H1 (cell line): ENCODE data around the gene BCAS2. TPM values are rescaled to one million over a fixed set of nuclear protein-coding genes. Genes with fewer than 3 reads are reported as not detected.

Experiments used
- CTCF ChIA-PET: fragments of 300-600 bp; sonication (Branson Sonifier 250); formaldehyde crosslinking; loops from one replicate; lab custom pipeline; 2021; ENCODE audit not compliant: partially characterized antibody; lab: Charles Lee
- POLR2A ChIA-PET: fragments of 300-600 bp; sonication (Branson Sonifier 250); formaldehyde crosslinking; loops from one replicate; lab custom pipeline; 2021; ENCODE audit warnings: inconsistent platforms; ENCODE audit not compliant: partially characterized antibody; lab: Charles Lee
- DNase-seq, 2 experiments: peaks; one replicate each; pipeline versions ENCODE4 v3.0.0 to v3.0.0-alpha.2; 2010 to 2022; ENCODE audit warnings: low spot score in 2 of 2, low read depth in 1 of 2, mixed read lengths in 1 of 2
- FAIRE-seq: peaks from 2 replicates; lab custom pipeline; 2011; peaks lifted over from hg19 to GRCh38; lab: Jason Lieb, UNC
- H2AFZ ChIP-seq: 2 replicates; pipeline ENCODE4 v1.8.1; 2012; ENCODE audit warnings: low read length, inconsistent platforms
- H2AK5ac ChIP-seq: 2 replicates; pipeline ENCODE4 v1.6.1; 2013; ENCODE audit warnings: low read depth, low read length
- H2BK120ac ChIP-seq: replicated peaks from 2 replicates; pipeline ENCODE3; 2013; ENCODE audit warnings: low read depth, low read length, inconsistent platforms
- H2BK12ac ChIP-seq: 2 replicates; pipeline ENCODE4 v1.6.1; 2013; ENCODE audit warnings: low read depth, low read length
- H2BK15ac ChIP-seq: 2 replicates; pipeline ENCODE4 v1.6.1; 2013; ENCODE audit warnings: low read length
- H2BK20ac ChIP-seq: 2 replicates; pipeline ENCODE4 v1.6.1; 2013; ENCODE audit warnings: low read length
- H2BK5ac ChIP-seq: 2 replicates; pipeline ENCODE4 v1.6.1; 2013; ENCODE audit warnings: low read depth, low read length
- H3K14ac ChIP-seq: 2 replicates; pipeline ENCODE4 v1.6.1; 2013; ENCODE audit warnings: inconsistent platforms; ENCODE audit not compliant: insufficient read length
- H3K18ac ChIP-seq: 2 replicates; pipeline ENCODE4 v1.6.1; 2013; ENCODE audit warnings: low read length; ENCODE audit errors: extremely low read depth
- H3K23ac ChIP-seq: 2 replicates; pipeline ENCODE4 v1.6.1; 2013; ENCODE audit warnings: inconsistent platforms; ENCODE audit not compliant: insufficient read length
- H3K23me2 ChIP-seq: 2 replicates; pipeline ENCODE4 v1.6.1; 2013; ENCODE audit warnings: low read depth, low read length
- H3K27ac ChIP-seq: 2 replicates; pipeline ENCODE4 v1.6.1; 2011; ENCODE audit warnings: low read depth, low read length, inconsistent platforms
- H3K27me3 ChIP-seq, 4 experiments: replicated peaks in 1 of 4; 1 replicate in 1 of 4; 2 replicates in 3 of 4; pipeline versions ENCODE4 v1.6.1 to v1.8.1; 2011 to 2013; ENCODE audit warnings: low read length in 3 of 4, mild to moderate bottlenecking in 3 of 4, inconsistent platforms in 2 of 4, mixed read lengths in 2 of 4, moderate library complexity in 1 of 4; ENCODE audit not compliant: control insufficient read depth in 3 of 4, insufficient read depth in 3 of 4; ENCODE audit errors: extremely low read depth in 1 of 4
- H3K36me3 ChIP-seq, 4 experiments: 2 replicates each; pipeline versions ENCODE4 v1.6.1 to v1.8.1; 2011 to 2013; ENCODE audit warnings: mild to moderate bottlenecking in 4 of 4, low read length in 3 of 4, moderate library complexity in 2 of 4, control low read depth in 1 of 4, inconsistent platforms in 1 of 4; ENCODE audit not compliant: insufficient read depth in 4 of 4, control insufficient read depth in 2 of 4
- H3K4ac ChIP-seq: replicated peaks from 2 replicates; pipeline ENCODE3; 2013; ENCODE audit warnings: low read length, low read depth, mixed read lengths, inconsistent platforms; ENCODE audit not compliant: insufficient read length
- H3K4me1 ChIP-seq, 4 experiments: replicated peaks in 1 of 4; 1 replicate in 1 of 4; 2 replicates in 3 of 4; pipeline versions ENCODE4 v1.6.1 to v1.8.1; 2011 to 2013; ENCODE audit warnings: low read length in 3 of 4, inconsistent platforms in 2 of 4, mixed read lengths in 1 of 4; ENCODE audit not compliant: insufficient read depth in 4 of 4, control insufficient read depth in 3 of 4
- H3K4me2 ChIP-seq, 2 experiments: 2 replicates each; pipeline versions ENCODE4 v1.6.1 to v1.8.1; 2011 to 2013; ENCODE audit warnings: low read depth in 2 of 2, low read length in 2 of 2, control low read depth in 1 of 2, inconsistent platforms in 1 of 2, mild to moderate bottlenecking in 1 of 2; ENCODE audit not compliant: insufficient read depth in 1 of 2
- H3K4me3 ChIP-seq, 4 experiments: fragments of 200-600, 300-600 bp in 1 of 4; sonication (generic), shearing (Covaris generic), sonication (Bioruptor Twin) in 1 of 4; 2 replicates each; pipeline versions ENCODE4 v1.5.1 to v1.8.1; 2011 to 2016; ENCODE audit warnings: low read length in 4 of 4, low read depth in 3 of 4, control low read depth in 2 of 4, inconsistent platforms in 2 of 4, mild to moderate bottlenecking in 2 of 4, mixed read lengths in 1 of 4, moderate library complexity in 1 of 4; ENCODE audit not compliant: insufficient read depth in 2 of 4; ENCODE audit errors: extremely low read depth in 1 of 4
- H3K56ac ChIP-seq: replicated peaks from 2 replicates; pipeline ENCODE3; 2013; ENCODE audit warnings: low read depth, mild to moderate bottlenecking, mixed read lengths, low read length, inconsistent platforms; ENCODE audit not compliant: insufficient read length
- H3K79me1 ChIP-seq: 2 replicates; pipeline ENCODE4 v1.6.1; 2013; ENCODE audit warnings: low read depth, low read length, control low read depth
- H3K79me2 ChIP-seq, 2 experiments: 2 replicates each; pipeline versions ENCODE4 v1.6.1 to v1.8.1; 2012 to 2013; ENCODE audit warnings: low read length in 2 of 2, mild to moderate bottlenecking in 2 of 2, inconsistent platforms in 1 of 2; ENCODE audit not compliant: insufficient read depth in 2 of 2, control insufficient read depth in 1 of 2
- H3K9ac ChIP-seq, 4 experiments: replicated peaks in 1 of 4; 1 replicate in 1 of 4; 2 replicates in 3 of 4; pipeline versions ENCODE4 v1.6.1 to v1.8.1; 2011 to 2013; ENCODE audit warnings: low read depth in 3 of 4, low read length in 3 of 4, control low read depth in 2 of 4, mild to moderate bottlenecking in 2 of 4, moderate library complexity in 2 of 4, inconsistent platforms in 1 of 4; ENCODE audit errors: extremely low read depth in 1 of 4
- H3K9me3 ChIP-seq, 2 experiments: 2 replicates each; pipeline versions ENCODE4 v1.6.1 to v1.8.1; 2012 to 2013; ENCODE audit warnings: mild to moderate bottlenecking in 2 of 2, moderate library complexity in 2 of 2, control low read depth in 1 of 2, inconsistent platforms in 1 of 2, low read depth in 1 of 2, low read length in 1 of 2, mixed read lengths in 1 of 2; ENCODE audit not compliant: insufficient read depth in 2 of 2
- H4K20me1 ChIP-seq, 2 experiments: replicated peaks in 1 of 2; 2 replicates each; pipeline versions ENCODE3 to v1.8.1; 2011 to 2013; ENCODE audit warnings: inconsistent platforms in 2 of 2, low read length in 2 of 2, mild to moderate bottlenecking in 1 of 2; ENCODE audit not compliant: insufficient read depth in 2 of 2, control insufficient read depth in 1 of 2
- H4K5ac ChIP-seq: 2 replicates; pipeline ENCODE4 v1.6.1; 2013; ENCODE audit warnings: low read length, low read depth, mixed read lengths, inconsistent platforms; ENCODE audit not compliant: insufficient read length
- H4K8ac ChIP-seq: 2 replicates; pipeline ENCODE4 v1.8.0; 2013; ENCODE audit warnings: mild to moderate bottlenecking, moderate library complexity, low read length, inconsistent platforms; ENCODE audit not compliant: insufficient read depth; ENCODE audit errors: extremely low read depth
- H4K91ac ChIP-seq: replicated peaks from 2 replicates; pipeline ENCODE3; 2013; ENCODE audit warnings: low read length, mixed read lengths, inconsistent platforms; ENCODE audit not compliant: insufficient read length
- HDAC2 ChIP-seq, 2 experiments: fragments of 300-600 bp in 1 of 2; sonication (generic) in 1 of 2; IDR thresholded peaks; 2 replicates each; pipeline ENCODE4 v1.6.1; 2011 to 2012; ENCODE audit warnings: low read depth in 2 of 2, low read length in 2 of 2, mild to moderate bottlenecking in 2 of 2, moderate library complexity in 2 of 2, borderline replicate concordance in 1 of 2, inconsistent platforms in 1 of 2
- HDAC6 ChIP-seq: IDR thresholded peaks from one replicate; pipeline ENCODE4 v1.7.1; 2012; ENCODE audit warnings: low read depth, mild to moderate bottlenecking, inconsistent platforms, low read length, moderate library complexity
- PHF8 ChIP-seq: fragments of 200-600 bp; sonication (generic); conservative IDR thresholded peaks from 2 replicates; pipeline ENCODE4 v1.7.1; 2012; ENCODE audit warnings: low read depth, mild to moderate bottlenecking, inconsistent platforms, low read length, moderate library complexity
- RFX5 ChIP-seq: IDR thresholded peaks from 2 replicates; pipeline ENCODE4 v1.6.1; 2011; ENCODE audit warnings: low read depth, low read length, improper control_type of control experiment, borderline replicate concordance
- RXRA ChIP-seq: IDR thresholded peaks from 2 replicates; pipeline ENCODE4 v1.6.1; 2011; ENCODE audit warnings: low read depth, mild to moderate bottlenecking, low read length, moderate library complexity; ENCODE audit not compliant: insufficient read depth
- SRF ChIP-seq: IDR thresholded peaks from 2 replicates; pipeline ENCODE4 v1.6.1; 2011; ENCODE audit warnings: mild to moderate bottlenecking, low read depth, low read length, moderate library complexity
- WGBS, 2 experiments: shearing (Covaris generic) in 1 of 2; methylation state at CpG; one replicate each; pipeline versions ENCODE4 v1.1.6 to v1.1.7; 2013 to 2015; ENCODE audit warnings: low lambda C conversion rate in 2 of 2, mixed read lengths in 2 of 2, inconsistent platforms in 1 of 2, low coverage in 1 of 2, missing lambda C conversion rate in 1 of 2; ENCODE audit not compliant: insufficient replicate concordance in 2 of 2, insufficient coverage in 1 of 2, insufficient read length in 1 of 2; ENCODE audit errors: extremely low coverage in 1 of 2, missing lambda C conversion rate in 1 of 2; 5-methylcytosine and 5-hydroxymethylcytosine counted together
- polyA plus RNA-seq, 7 experiments: library from polyadenylated mRNA; depleted of rRNA in 3 of 7; stranded (reverse) in 5 of 7; unstranded in 2 of 7; fragments of >200 nt in 5 of 7; fragments of 200-250 nt in 2 of 7; gene quantifications; 1 replicate in 5 of 7; 2 replicates in 1 of 7; 4 replicates in 1 of 7; pipeline versions ENCODE4 v1.2.1 to v1.2.3, GENCODE V29; 2011 to 2013; ENCODE audit warnings: missing spikeins in 2 of 7, mixed read lengths in 2 of 7
- total RNA-seq: library from RNA; stranded (reverse); fragmentation: NEBNext Ultra II Directional; extraction: Animal tissue kit (Norgen Biotek cat#: 25700); gene quantifications from 2 replicates; pipeline ENCODE4 v1.2.1, GENCODE V29; 2021

BCAS2 gene
- total and polyA plus RNA-seq, 2 of the 8 experiments (the other 6 are each of a cell fraction or from before 2014, with no cell fraction given): 18.0 to 52.2 TPM

DNA sequence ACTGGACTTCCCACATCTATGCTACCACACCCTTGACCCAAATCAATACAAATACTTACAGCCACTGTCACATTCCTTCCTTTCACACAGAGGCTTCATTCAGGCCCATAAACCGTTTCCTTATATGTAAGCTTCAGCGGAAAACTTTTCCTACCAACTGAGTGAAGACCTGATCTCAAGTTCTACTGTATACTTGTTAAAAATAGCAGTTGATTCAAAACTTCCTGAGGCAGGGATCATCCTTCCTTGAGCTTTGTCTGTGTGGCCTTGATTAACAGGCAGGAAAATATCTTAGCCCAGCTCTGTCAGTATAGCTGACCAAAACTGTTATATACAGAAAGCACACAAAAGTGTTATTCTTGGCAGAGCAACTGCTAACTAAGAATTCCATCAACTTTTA lies 45.7 kb upstream of the BCAS2 start:
- H3K14ac ChIP-seq: no peak overlapping the region
- no peak overlapping the region for H2AFZ ChIP-seq
- no peaks in the 10 kb centered on the region for H4K20me1 ChIP-seq
- H3K4me2 ChIP-seq: no peak overlapping the region
- no peaks in the 10 kb centered on the region for H3K27me3 ChIP-seq
- H3K27ac ChIP-seq: no peak overlapping the region
- no peak overlapping the region for H2BK15ac ChIP-seq
- CTCF ChIA-PET: interaction anchor here (1.2 kb wide), 1 partner anchor 345 kb away, joined by 6 read pairs; no protein-coding TSS in a partner anchor
- no peak overlapping the region for H3K9ac ChIP-seq
- H3K79me2 ChIP-seq: no peaks in the 10 kb centered on the region
- no peak overlapping the region for H3K56ac ChIP-seq
- POLR2A ChIA-PET: no interaction called here
- H2BK5ac ChIP-seq: no peak overlapping the region
- H3K4me1 ChIP-seq: no peaks in the 10 kb centered on the region
- H2BK12ac ChIP-seq: no peak overlapping the region
- FAIRE-seq (no peak), DNase-seq (no peak)
- no peaks in the 10 kb centered on the region for H3K79me1 ChIP-seq
- H3K4me3 ChIP-seq: no peak overlapping the region
- no peak overlapping the region for H3K23ac ChIP-seq
- no peak overlapping the region for H4K91ac ChIP-seq
- H2BK120ac ChIP-seq: no peak overlapping the region
- no peaks in the 10 kb centered on the region for H3K23me2 ChIP-seq
- no peak overlapping the region for H4K8ac ChIP-seq
- no peak overlapping the region for H4K5ac ChIP-seq
- H3K18ac ChIP-seq: no peak overlapping the region
- no peaks in the 10 kb centered on the region for H3K9me3 ChIP-seq
- H2BK20ac ChIP-seq: no peak overlapping the region
- 64% methylated on average over 2 of the region's 2 CpGs; no CpG with 5 or more reads in 1 of the 2 experiments for WGBS, 2 experiments
- H2AK5ac ChIP-seq: no peak overlapping the region
- no peak overlapping the region for H3K4ac ChIP-seq
- no peaks in the 10 kb centered on the region for H3K36me3 ChIP-seq
- TF ChIP-seq HDAC2 (IDR thresholded peaks at IDR 0.05; ENCODE audit: borderline replicate concordance in 1 of 2, low read depth in 2 of 2, low read length in 2 of 2) (no peak), RXRA (no peak), PHF8 (no peak), SRF (no peak), HDAC6 (no peak), RFX5 (no peak)
